ENCODE results near the gene ZNF185. TPM values are rescaled to one million over a fixed set of nuclear protein-coding genes. Genes with fewer than 3 reads are reported as not detected.
A peak's percentile ranks its signal among the peaks of the same experiment; 100 is the strongest.

ZNF185 gene
- total RNA-seq, 1 experiment from 2014 or later, result 11.3 TPM

DNA sequence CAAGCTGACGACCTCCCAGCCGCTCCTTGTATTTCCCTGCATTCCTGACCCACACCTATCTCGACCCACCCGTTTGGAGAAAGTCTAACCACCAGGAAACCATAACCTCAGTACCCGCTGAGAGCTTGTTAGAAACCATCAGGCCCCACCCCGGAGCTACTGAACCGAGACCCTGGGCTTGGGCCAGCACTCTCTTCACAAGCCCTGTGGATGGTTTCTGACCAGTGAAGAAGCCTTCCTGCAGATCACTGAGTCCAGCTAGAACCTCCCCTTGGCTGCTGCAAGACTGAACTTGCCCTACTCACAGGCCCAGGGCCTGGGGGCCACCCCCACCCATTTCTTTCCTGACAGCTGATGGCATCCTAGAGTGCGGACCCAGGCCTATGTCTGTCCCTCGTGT lies 26.6 kb upstream of the ZNF185 start:
- no peak overlapping the region for H2BK20ac ChIP-seq (ENCODE audit: low read depth, low read length, poor library complexity, severe bottlenecking)
- peaks cover 7 to 13% of the 10 kb centered on the region in 2 experiments for H3K4me1 Mint-ChIP-seq
- no peak overlapping the region for H2BK5ac ChIP-seq (ENCODE audit: insufficient read length, low read length)
- H4K5ac ChIP-seq (ENCODE audit: insufficient read length, low read depth, low read length), result no peak overlapping the region
- H3K9me3 Mint-ChIP-seq, result peaks cover 80 to 90% of the 10 kb centered on the region in 2 experiments
- no peak overlapping the region for H2AFZ ChIP-seq (ENCODE audit: low read length)
- H3K27me3 Mint-ChIP-seq (ENCODE audit: low read depth), result peaks cover 12% of the 10 kb centered on the region
- H3T11ph ChIP-seq (ENCODE audit: low read length), result no peak overlapping the region
- H3K18ac ChIP-seq (ENCODE audit: insufficient read length, low read depth, low read length), result no peak overlapping the region
- H3K27ac ChIP-seq (ENCODE audit: insufficient read length, low read depth, low read length), result no peak overlapping the region
- H3K14ac ChIP-seq (ENCODE audit: insufficient read depth, low read length), result no peak overlapping the region
- no peak overlapping the region for H2BK120ac ChIP-seq (ENCODE audit: low read depth, low read length, poor library complexity, severe bottlenecking)
- no peaks in the 10 kb centered on the region for H3K23me2 ChIP-seq (ENCODE audit: insufficient read length, low read depth, low read length, poor library complexity, severe bottlenecking)
- H3K4me2 ChIP-seq (ENCODE audit: insufficient read depth, insufficient read length, low read length), result no peak overlapping the region
- no peaks in the 10 kb centered on the region for H3K79me1 ChIP-seq (ENCODE audit: insufficient read depth, low read depth, low read length, poor library complexity, severe bottlenecking)
- no peak overlapping the region for H2BK15ac ChIP-seq (ENCODE audit: low read depth, low read length)
- H4K20me1 ChIP-seq (ENCODE audit: control insufficient read depth, insufficient read depth, insufficient read length), result no peaks in the 10 kb centered on the region
- no peak overlapping the region for H3K4ac ChIP-seq (ENCODE audit: low read depth, low read length)
- no peak overlapping the region for H3K56ac ChIP-seq (ENCODE audit: insufficient read length, low read depth, low read length)
- TF ChIP-seq CTCF (conservative IDR thresholded peaks at IDR 0.05), result no peak
- H4K91ac ChIP-seq (ENCODE audit: insufficient read length, low read depth, low read length), result no peak overlapping the region
- H2AK5ac ChIP-seq (ENCODE audit: insufficient read length, low read length), result no peak overlapping the region
- 0 out of 7 replicates have a peak overlapping the region, but pooled peaks of 1 of the 3 experiments have one; percentile 61 for H3K27ac Mint-ChIP-seq
- H3K9ac ChIP-seq (ENCODE audit: extremely low read depth, insufficient read length, low read length), result no peak overlapping the region
- DNase-seq, result no peak
- no peak overlapping the region for H2BK12ac ChIP-seq (ENCODE audit: insufficient read length, low read depth, low read length)
- H4K8ac ChIP-seq (replicated peaks; ENCODE audit: insufficient read length, low read depth, low read length), result no peak overlapping the region
- no CpG with 5 or more reads among the region's 9 CpGs for WGBS (ENCODE audit: extremely low coverage, insufficient read length, low lambda C conversion rate)
- no peaks in the 10 kb centered on the region for H3K27me3 ChIP-seq (ENCODE audit: insufficient read depth, low read length)
- no peaks in the 10 kb centered on the region for H3K79me2 ChIP-seq (ENCODE audit: insufficient read depth, low read length)
- H3K23ac ChIP-seq (ENCODE audit: insufficient read length, low read depth, low read length), result no peak overlapping the region
- peaks cover 34 to 53% (median 40%) of the 10 kb centered on the region in 3 experiments for H3K36me3 Mint-ChIP-seq (ENCODE audit: insufficient read depth in 1 of 3, low read depth in 3 of 3)
- H3K4me3 Mint-ChIP-seq, result no peak overlapping the region
- no peaks in the 10 kb centered on the region for H3K4me1 ChIP-seq (ENCODE audit: insufficient read depth, low read length)
- peaks cover 25% of the 10 kb centered on the region for H3K9me3 ChIP-seq (ENCODE audit: control insufficient read depth, low read depth, low read length)

Data from H9 (cell line).